GM21717 (cell line): ENCODE results near the gene SLC13A5.

ENCODE experiments used
- ATAC-seq: cut with Tn5 transposase; IDR thresholded peaks from one replicate; pipeline ENCODE4 v1.9.1; 2021; ENCODE audit warnings: mild to moderate bottlenecking, moderate library complexity; ENCODE audit not compliant: unreplicated experiment

Gene SLC13A5

DNA sequence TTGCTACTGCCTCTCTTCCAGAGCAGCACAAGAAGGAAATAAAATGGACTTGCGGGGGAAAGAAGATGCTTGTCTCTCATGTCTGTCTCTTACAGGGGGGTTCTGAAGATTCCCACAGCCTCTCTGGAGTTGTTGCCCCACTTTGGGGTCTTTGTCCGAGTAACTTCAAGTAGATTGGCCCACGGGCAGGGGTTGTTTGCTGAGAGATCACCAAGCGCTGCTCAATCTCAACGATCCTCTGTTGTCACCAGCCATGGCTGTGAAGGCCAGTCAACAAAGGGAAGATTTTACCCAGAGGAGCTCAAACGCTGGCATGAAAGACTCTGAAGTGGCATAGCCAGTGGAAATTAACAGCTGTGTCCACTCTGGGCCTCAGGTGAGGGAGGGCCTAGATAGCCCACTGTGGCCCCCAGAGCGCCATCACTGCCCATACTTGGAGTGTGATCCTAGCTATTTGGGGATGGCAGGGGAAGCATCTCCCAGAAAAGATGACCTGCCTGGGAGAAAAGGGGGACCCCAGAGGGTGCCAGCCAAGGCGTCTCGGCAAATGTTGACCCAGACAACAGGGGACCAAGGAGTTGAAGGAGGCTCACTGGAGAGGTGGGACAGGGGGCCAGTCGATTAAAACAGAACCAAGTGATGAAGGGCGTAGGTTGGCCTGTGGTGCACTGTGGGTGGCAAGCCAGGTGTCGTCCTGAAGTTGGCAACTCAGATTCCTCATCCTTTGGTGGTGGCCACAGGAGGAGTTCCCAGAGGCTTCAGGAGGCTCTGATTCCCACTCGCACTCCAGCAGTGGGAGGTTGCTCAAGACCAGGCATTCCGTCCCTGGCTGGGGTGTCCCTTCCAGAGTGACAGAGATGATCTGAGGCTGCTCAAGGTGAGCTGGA is 28.0 kb downstream of the SLC13A5 start:
- ATAC-seq = no peak

DNA sequence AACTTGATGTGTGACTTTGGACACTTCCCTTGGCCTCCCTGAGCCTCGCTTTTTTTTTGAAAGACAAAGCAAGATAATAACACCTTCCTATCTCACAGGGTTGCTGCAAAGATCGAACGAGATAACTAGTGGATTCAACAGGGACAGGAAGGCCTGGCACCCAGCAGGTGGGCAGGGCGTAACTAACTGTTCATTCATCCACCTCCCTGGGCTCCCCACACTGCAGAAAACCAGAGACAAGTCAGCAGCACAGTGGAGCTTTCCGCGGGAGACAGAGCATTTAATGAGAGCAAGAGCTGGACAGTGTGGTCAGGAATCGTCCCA is 28.7 kb downstream of the SLC13A5 start:
- no peak for ATAC-seq

DNA sequence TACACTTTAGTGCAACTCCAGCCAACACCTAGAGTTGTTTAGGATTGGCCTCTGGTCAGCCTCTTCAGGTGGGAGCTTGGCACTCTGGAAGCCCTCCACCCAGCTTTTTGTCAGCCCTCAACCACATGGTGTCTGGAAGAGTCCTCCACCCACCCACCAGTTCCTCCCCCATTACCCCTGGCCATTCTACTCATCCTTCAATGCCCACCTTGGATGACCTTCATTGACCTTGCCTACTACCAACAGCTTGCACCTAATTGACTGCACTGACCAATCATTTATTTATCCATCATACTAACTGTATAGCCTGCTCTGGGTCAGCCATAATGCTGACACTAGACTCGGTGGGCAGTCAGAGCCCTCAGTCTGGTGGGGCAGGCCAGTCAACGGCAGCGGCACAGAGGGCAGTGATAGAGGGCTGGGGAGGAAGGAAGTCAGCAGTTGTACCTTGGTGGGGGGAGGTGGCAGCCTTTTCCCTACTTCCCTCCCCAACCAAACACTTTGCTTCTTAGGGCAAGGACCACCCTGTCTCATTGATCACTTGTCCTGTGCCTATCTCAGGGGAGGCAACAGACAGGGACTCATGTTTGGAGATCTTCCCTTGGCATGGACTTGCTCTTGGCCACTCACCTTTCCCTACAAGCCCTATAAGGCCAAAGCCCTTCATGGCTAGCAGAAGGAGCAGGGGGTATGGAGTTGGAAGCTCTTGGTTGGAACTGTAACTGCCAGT is 29.3 kb downstream of the SLC13A5 start:
- no peak for ATAC-seq

DNA sequence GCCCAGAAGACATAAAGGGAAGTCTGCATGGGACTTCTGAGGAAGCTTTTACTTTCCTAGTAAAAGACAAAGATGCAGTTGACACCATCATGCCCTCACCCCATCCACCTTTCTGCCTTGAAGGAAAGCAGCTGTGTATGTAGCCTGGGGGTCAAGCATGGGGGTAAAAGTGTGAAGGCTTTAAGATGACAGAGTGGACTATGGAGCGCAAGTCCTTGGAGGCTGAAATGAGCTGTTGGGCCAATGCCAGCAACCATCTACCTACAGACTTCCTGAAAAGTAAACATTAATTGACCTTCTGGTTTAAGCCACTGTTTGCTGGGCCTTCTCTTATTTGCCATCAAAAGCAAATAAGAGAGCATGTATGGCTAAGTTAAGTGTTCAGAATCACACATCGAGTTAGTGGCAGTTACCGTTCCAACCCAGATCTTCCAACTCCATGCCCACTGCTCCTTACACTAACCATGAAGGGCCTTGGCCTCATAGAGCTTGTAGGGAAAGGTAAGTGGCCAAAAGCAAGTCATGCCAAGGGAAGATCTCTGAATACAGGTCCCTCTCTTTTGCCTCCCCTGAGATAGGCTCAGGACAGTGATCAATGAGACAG is 30.0 kb downstream of the SLC13A5 start:
- ATAC-seq = no peak

DNA sequence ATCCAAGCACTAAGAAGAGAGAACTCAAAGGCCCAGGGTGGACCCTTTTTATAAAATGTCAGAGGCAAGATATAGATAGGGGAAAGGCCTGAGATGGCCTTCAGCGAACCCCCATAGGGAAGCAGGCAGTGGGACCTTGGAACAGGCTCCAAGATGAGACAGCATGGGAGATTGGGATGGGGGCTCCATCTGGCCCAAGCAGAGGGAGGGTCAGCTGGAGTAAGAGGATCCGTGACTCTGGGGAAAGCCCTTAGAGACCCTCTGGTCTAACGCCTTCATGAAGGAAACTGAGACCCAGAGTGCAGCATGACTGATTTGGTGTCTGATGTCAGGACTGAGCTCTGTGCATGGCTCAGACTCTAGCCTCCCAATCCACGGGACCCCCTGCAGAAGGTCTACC is 30.8 kb downstream of the SLC13A5 start:
- no peak for ATAC-seq

DNA sequence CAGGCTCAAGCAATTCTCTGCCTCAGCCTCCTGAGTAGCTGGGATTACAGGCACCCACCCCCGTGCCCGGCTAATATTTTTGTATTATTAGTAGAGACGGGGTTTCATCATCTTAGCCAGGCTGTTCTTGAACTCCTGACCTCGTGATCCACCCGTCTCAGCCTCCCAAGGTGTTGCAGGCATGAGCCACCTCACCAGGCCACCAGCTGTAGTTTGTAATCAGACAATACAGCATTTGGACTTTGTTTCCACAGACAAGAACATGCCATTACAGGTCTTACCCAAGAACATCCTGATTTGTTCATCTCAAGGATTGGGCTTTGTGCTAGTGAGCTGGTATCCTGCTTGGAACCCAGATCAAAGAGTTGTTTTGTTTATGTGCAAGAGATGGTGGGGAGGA is 31.5 kb downstream of the SLC13A5 start:
- no peak for ATAC-seq

DNA sequence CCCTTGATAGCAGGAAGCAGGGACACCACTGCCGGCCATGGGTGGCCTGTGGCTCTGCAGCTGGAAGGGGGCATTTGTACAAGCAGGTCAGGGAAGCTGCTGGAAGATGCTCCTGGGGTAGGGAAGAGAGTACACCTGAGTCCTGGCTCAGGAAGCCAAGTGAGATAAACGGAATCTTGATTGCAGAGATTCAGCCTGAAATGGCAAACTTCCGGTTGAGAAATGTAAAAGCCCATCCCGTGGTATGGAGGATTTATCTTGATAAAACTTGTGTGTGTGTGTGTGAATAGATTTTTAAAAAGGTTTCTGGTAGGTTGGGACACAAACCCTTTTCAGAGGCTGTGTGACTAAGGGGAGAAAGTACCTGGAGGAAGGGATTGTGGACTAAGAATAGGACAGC is 32.0 kb downstream of the SLC13A5 start:
- ATAC-seq = no peak

DNA sequence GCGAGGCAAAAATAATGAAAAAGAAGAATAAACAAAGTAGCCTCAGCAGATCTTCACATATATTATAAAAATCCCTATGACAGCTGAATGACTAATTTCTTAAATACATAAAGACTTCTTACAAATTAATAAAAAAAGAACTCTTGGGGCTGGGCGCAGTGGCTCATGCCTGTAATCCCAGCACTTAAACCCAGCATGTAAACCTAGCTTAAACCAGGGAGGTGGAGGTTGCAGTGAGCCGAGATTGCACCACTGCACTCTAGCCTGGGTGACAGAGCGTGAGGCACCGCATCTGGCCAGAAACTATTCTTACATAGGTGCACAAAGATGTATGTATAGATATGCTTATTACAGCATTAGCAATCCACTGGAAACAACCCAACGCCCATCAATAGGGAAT is 33.9 kb downstream of the SLC13A5 start:
- ATAC-seq = no peak

DNA sequence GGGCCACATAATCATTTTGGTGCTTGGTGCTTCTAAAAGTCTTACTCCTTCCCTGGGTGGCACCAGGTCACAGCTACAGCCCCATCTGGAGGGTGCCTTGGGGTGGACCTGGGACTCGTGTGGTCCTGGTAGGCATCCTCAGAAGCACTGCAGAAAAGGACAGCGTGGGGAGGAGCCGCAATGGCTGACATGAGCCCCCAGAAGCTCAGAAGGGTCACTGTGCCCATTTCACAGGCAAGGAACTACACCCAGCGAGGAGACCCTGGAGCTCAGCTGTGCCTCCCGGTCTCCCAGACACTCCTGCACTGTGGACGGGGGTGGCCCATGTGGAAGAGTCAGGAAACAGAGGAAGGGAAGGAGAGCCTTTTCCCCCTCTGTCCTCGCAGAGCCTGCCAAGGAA is 35.2 kb downstream of the SLC13A5 start:
- no peak for ATAC-seq

DNA sequence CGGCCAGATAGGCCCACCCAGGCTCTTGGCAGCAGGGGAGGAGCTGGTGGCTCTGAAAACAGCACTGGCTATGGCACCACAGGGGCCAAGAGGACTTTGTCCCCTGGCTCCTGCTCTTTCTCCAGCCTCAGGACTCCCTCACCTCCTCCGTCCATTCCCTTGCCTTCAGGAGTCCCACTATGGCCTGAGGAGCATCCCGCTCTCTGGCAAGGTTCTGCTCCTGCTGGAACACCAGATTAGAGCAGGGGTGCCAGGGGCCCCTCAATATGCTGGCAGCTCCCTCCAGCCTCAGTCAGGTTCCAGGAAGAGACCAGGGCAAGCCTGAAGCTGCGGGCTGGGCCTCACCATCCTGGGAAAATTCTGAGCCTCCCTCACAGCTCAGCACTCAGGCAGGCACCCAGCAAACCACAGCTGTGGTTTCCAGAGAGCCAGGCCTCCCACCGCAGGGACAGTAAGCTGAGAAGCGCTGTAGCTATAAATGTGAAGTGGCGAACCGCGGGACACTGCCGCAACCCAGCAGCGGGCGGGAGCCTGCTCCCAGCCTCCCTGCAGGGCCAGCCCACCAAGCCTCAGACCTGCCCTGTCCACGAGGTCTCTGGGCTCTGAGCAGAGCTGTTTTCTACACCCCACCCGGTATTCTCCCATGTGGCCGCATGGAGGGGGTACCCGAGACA is 35.9 kb downstream of the SLC13A5 start:
- no peak for ATAC-seq

DNA sequence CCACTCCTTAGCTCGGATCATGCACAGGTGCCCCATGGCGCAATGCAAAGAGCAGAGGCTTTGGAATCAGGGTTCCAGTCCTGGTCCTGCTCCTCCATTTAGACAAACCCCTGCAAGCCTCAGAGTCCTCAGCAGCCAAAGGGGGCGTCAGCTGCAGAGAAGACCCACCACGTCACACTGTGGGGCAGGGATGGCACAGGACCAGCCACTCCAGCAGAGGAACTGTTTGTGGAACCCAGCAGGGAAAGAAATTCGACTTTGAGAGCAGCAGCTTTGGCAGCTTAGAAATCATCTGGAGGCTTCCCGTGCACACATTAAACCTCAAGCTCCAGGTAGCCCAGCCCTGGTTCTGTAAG is 36.4 kb downstream of the SLC13A5 start:
- ATAC-seq = no peak

DNA sequence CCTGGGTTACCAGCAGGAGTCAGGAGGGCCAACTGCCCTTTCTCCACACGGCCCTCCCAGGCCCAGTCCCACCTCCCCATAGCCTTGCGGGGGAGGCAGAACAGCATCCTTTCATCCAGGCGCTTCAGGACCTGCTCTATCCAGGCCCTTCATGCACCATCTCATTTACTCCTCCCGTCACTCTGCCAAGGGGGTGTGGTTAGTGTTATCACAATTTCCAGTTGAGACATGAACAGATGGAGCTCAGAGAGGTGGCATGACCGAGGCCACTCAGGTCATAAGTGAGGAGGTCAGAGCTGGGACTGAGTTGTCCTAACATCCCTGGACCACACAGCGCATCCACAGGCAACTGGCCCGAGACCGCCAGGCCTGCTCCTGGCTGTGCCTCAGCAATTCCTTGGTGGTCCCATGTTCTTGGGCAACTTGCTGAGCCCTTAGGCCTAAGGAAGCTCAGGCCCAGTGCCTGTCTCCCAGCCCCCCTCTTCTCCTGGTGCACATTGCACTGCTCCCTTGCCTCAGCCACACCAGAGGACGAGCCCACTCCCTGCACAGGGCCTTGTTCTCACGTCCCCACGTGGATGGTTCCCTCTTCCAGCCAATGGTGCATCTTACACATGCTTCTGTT is 37.9 kb downstream of the SLC13A5 start:
- ATAC-seq = no peak

DNA sequence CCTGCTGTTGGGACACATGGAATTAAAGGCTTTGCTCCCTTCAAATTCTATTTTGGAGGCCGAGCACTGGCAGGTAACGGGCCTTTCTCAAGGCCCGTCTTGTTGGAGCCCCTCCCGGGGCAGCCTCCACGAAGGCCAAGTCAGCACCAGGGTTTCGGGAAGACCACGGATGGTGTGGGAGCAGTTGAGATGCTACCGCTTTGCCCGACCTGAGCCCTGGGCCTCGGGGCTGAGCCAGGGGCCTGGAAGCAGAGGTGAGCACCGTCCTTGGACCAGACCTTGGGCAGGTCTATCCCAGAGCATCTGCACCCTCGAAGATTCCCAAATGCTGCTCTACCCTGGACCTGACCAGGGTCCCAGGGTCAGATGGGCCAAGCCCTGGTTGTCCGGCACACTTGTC is 38.6 kb downstream of the SLC13A5 start:
- no peak for ATAC-seq

DNA sequence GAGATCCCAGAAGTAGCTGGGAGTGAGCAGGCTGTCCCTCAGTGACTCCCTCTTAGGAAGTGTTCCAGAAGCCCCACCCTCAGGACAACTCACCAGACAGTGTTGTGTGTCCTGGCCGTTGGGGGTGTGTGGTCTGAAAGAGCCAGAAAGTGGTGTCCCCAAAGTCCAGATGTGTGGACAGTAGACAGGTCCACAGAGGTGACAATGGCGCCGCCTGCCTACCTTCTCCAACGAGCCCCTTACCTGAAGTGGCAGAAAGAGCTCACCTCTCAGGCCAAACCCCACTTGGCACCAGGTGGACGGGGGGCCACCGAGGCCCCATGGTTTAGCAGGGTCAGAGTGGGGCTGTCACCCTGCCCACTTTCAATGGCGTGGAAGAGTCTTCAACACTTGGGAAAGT is 41.7 kb downstream of the SLC13A5 start:
- ATAC-seq = no peak

DNA sequence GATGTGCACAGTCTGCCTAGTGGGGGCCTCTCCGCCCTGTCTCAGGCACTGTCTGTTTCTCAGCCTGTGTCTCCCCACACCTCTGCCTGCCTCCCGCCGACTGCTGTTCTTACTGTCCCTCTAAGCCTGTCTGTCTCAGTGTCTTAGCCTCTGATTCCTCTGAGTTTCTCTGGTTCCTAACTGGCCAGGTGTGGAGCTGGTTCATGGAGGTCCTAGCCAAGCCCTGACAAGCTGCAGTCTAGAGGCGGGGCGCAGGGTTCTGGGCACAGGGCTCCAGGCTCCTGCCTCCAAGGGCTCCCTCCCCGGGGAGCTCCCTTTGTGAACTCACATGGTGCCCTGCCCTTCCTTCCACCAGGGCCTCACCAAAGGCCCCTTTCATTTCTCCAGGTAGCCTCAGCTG is 42.2 kb downstream of the SLC13A5 start:
- ATAC-seq = no peak

DNA sequence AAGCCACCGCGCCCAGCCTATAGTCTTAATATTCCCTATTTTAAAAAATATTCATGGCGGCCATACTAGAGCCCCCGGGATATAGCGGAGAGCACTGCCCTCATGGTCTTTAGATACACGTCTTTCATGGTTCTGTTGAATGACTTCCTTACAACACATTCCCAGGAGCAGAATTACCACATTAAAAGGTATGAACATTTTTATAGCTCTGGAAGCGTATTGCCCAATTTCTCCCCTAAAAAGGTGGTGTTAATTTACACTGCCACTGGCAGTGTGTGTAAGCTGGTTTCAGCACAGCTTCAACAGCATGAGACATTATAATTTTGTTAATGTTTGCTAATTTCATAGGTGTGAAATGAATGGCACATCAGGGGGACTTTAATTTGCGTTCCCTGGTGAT is 42.6 kb downstream of the SLC13A5 start:
- no peak for ATAC-seq

DNA sequence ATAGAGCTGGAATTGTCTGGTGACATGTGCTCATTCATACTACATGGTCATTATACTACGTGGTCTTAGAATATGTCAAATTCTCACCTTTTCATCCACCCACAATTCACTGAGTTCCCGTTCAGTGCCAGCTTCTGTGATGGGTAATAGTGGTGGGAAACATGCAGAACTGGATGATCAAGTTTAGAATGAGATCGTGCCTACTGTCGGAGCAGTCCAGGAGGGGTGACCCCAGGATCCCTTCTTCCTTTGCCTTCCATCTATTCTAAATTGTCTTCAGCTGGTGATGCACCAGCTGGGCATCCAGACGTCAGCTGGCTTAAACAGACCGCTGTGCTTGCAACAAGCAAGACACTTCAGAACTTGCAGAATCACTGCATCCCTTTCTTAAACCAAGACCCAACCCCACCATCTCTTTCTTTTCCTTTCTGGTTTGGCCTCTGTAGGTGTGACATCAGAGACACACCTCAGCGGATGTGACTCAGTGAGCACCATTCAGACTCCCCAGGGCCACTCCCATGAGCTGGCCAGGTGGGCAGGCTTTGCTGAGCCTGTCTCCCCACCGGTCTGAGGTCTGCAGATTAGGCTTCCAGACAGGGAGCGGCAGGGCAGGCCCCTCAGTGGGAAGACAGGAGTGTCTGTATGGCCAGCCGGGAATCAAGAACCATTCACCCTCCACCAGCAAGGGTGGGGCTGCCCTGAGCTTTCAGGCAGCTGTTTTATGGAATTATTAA is 43.5 kb downstream of the SLC13A5 start:
- no peak for ATAC-seq

DNA sequence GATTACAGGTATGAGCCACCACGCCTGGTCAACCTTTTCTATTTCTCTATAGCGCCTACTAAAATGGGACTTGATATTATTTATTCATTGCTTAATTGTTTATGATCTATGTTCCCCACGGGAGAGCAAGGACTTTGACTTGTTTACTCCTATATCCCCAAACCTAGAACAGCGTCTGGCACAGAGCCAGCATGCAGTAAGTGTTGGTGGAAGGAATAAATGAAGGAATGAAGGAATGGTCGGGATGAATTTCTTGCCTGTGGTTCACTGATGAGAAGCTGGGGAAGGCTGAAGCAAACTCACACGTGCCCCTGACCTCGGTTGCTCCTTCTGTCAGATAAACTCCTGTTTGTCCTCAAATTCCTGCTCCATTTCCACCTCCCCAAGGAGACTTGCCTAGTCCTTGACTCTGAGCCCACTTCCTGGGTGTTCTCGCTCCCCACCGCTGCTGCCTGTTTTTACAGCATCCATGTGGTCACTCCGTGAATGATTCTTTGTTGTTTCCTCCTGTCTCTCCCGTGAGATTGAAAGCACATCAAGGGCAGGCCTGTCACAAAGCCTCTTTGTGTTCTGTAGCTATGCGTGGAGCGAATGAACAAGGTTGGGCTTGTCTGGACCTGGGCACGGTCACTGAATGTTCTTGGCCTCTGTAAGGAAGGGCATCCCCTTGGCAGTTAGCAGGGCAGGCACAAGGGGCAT is 44.3 kb downstream of the SLC13A5 start:
- ATAC-seq = no peak

DNA sequence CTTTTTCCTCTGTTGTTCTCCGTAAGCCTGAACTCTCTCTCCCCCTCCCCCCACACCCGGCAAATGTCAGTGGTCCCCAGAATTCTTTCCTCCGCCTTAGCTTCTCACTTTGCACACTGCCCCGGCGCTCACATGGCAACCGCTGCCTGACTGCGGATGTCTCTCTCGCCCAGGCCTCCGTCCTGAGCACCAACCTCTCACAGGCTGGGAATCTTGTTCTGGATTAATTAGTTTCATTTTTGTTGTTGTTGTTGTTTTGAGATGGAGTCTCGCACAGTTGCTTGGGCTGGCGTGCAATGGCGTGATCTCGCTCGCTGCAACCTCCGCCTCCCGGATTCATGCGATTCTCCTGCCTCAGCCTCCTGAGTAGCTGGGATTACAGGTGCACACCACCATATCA is 45.0 kb downstream of the SLC13A5 start:
- ATAC-seq = no peak

DNA sequence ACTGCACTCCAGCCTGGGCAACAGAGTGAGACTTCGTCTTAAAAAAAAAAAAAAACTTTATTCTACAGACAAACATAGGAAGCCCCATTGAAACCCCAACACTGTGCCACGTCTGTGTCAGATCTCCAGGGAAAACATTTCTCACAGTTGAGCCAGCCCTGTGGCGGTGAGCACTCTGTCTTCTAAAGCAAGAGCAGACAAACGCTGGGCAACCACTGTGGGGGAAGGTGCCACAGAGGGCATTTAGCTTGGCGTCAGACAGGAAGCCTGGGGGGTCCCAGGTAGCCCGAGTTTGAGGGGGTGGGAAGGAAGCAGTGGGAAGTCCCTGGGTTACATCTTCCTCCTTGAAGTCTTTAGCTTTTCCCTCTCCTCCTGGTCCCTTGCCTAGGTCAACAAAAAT is 45.7 kb downstream of the SLC13A5 start:
- ATAC-seq = no peak
